Subcutaneous abdominal adipose tissue (tissue), 5 donors: Measurements from ENCODE around the gene ZDHHC1.

Source experiments
- H3K27ac ChIP-seq: one replicate; pipeline ENCODE4 v1.7.0; 2013; ENCODE audit warnings: low read depth, mild to moderate bottlenecking, inconsistent platforms, low read length, moderate library complexity
- H3K27me3 ChIP-seq, 5 donors: one replicate each; pipeline ENCODE4 v1.7.0; 2013; ENCODE audit warnings: low read length in 5 of 5, inconsistent platforms in 1 of 5; ENCODE audit not compliant: control insufficient read depth in 5 of 5, insufficient read depth in 4 of 5
- H3K36me3 ChIP-seq, 5 donors: one replicate each; pipeline ENCODE4 v1.7.0; 2013; ENCODE audit warnings: low read length in 5 of 5; ENCODE audit not compliant: control insufficient read depth in 5 of 5, insufficient read depth in 5 of 5
- H3K4me1 ChIP-seq, 5 donors: one replicate each; pipeline ENCODE4 v1.7.0; 2013; ENCODE audit warnings: low read length in 5 of 5, mild to moderate bottlenecking in 3 of 5, moderate library complexity in 1 of 5; ENCODE audit not compliant: control insufficient read depth in 5 of 5, insufficient read depth in 5 of 5
- H3K4me3 ChIP-seq, 5 donors: one replicate each; pipeline ENCODE4 v1.7.0; 2013; ENCODE audit warnings: low read length in 5 of 5, low read depth in 1 of 5
- H3K9ac ChIP-seq, 5 donors: one replicate each; pipeline ENCODE4 v1.7.0; 2013; ENCODE audit warnings: low read length in 5 of 5, mild to moderate bottlenecking in 4 of 5, moderate library complexity in 3 of 5
- H3K9me3 ChIP-seq, 5 donors: one replicate each; pipeline ENCODE4 v1.7.0; 2013; ENCODE audit warnings: low read length in 5 of 5; ENCODE audit not compliant: control insufficient read depth in 5 of 5
- donor health status: healthy.
- donor health status: healthy.
- donor health status: healthy.
- donor health status: healthy.
- donor health status: healthy.

Gene ZDHHC1

GRCh38 chr16:67403976-67404555 lies 12.2 kb downstream of the ZDHHC1 start:
- Histone ChIP-seq H3K27ac (no peak overlapping the region), H3K9me3 (no peaks in the 10 kb centered on the region), H3K4me3 (no peak overlapping the region), H3K4me1 (peaks cover 0 to 37% (median 28%) of the 10 kb centered on the region in 5 donors), H3K9ac (no peak overlapping the region), H3K27me3 (no peaks in the 10 kb centered on the region), H3K36me3 (peaks cover 0 to 4% (median under 1%) of the 10 kb centered on the region in 5 donors)

DNA sequence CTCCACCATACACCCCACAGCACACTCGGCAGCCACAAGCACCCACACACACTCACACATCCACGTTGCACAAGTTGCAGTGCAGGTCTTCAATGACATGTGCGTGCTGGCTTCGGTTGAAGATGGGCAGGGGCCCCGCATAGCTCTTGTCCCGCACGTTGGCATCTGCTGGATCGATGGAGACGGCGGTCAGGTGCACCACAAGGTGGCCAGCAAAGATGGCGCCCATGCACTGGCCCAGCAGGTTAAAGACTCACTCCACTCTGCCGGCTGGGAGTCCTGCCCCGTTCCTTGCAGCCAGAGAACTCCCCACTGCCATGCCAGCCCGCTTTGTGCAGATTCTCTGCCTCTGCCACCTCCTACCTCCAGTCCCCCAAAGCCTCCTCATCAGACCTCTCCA lies 15.4 kb downstream of the ZDHHC1 start:
- peaks cover 0 to 7% (median 1%) of the 10 kb centered on the region in 5 donors for H3K27me3 ChIP-seq
- H3K27ac ChIP-seq = no peak overlapping the region

GRCh38 chr16:67399749-67400704 lies 16.2 kb downstream of the ZDHHC1 start:
- Histone ChIP-seq H3K9ac (no peak overlapping the region), H3K27ac (no peak overlapping the region), H3K27me3 (peaks cover 0 to 16% (median 9%) of the 10 kb centered on the region in 5 donors), H3K4me3 (no peak overlapping the region), H3K36me3 (peaks cover 0 to 4% (median 0%) of the 10 kb centered on the region in 5 donors), H3K4me1 (peaks cover 9 to 51% (median 39%) of the 10 kb centered on the region in 5 donors), H3K9me3 (no peaks in the 10 kb centered on the region)

More for the DNA sequence above, 15.4 kb downstream of the ZDHHC1 start:
- Histone ChIP-seq H3K4me3 (no peak overlapping the region), H3K36me3 (peaks cover 0 to 4% (median 0%) of the 10 kb centered on the region in 5 donors), H3K9ac (no peak overlapping the region), H3K9me3 (no peaks in the 10 kb centered on the region), H3K4me1 (peaks cover 3 to 51% (median 37%) of the 10 kb centered on the region in 5 donors)

GRCh38 chr16:67399218-67399733 lies 17.0 kb downstream of the ZDHHC1 start:
- no peak overlapping the region for H3K27ac ChIP-seq
- peak overlapping the region in 2 of 5 donors; percentile 22 to 25 for H3K4me3 ChIP-seq
- H3K4me1 ChIP-seq = peaks cover 9 to 55% (median 45%) of the 10 kb centered on the region in 5 donors
- H3K9ac ChIP-seq = no peak overlapping the region
- H3K27me3 ChIP-seq = peaks cover 0 to 17% (median 11%) of the 10 kb centered on the region in 5 donors
- peaks cover 0 to 4% (median 0%) of the 10 kb centered on the region in 5 donors for H3K36me3 ChIP-seq
- H3K9me3 ChIP-seq = no peaks in the 10 kb centered on the region

DNA sequence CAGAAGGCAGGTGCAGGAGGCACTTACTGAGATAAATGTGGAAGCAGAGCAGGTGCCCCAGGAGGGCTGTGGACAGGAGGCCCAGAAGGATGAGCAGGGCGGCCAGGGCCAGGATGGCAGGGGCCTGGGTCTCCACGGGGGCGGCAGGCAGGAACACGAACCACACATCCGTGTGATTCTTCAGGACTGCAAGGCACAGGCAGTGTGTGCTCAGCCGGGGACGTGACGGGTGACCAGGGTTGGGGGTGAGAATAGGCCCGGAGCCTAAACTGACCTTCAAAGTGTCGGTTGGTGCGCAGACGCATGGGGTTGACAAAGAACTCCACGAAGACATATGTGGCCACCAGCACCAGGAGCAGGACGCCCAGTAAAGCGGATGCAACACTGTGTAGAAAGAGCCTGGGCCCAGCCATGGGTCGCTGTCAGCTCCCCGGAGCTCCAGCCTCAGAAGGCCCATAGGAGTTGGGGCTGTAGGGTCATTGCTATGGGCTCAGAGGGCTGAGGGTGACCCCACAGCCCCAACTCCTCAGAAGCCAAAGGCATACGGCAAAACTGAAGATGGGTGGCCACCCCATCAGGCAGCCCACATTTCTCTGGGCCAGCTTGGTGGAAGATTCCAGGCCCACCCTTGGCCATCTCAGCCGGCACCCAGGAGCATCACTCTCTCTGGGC lies 17.6 kb downstream of the ZDHHC1 start:
- peaks cover 9 to 59% (median 48%) of the 10 kb centered on the region in 5 donors for H3K4me1 ChIP-seq
- no peak overlapping the region for H3K9ac ChIP-seq
- no peak overlapping the region for H3K27ac ChIP-seq
- H3K36me3 ChIP-seq = peaks cover 0 to 4% (median 0%) of the 10 kb centered on the region in 5 donors
- H3K27me3 ChIP-seq = peaks cover 0 to 23% (median 11%) of the 10 kb centered on the region in 5 donors
- H3K4me3 ChIP-seq = peak overlapping the region in 1 of 5 donors; percentile 25
- no peaks in the 10 kb centered on the region for H3K9me3 ChIP-seq

- peaks cover 9 to 65% (median 54%) of the 10 kb centered on the region in 5 donors for H3K4me1 ChIP-seq
- peak overlapping the region in 1 of 5 donors; percentile 11 for H3K4me3 ChIP-seq
- no peak overlapping the region for H3K27ac ChIP-seq
- peaks cover 0 to 4% (median 0%) of the 10 kb centered on the region in 5 donors for H3K36me3 ChIP-seq
- H3K9me3 ChIP-seq = no peaks in the 10 kb centered on the region
- H3K27me3 ChIP-seq = peaks cover 0 to 27% (median 12%) of the 10 kb centered on the region in 5 donors
- no peak overlapping the region for H3K9ac ChIP-seq
These were observed 18.3 kb downstream of the ZDHHC1 start for GRCh38 chr16:67397812-67398545.

DNA sequence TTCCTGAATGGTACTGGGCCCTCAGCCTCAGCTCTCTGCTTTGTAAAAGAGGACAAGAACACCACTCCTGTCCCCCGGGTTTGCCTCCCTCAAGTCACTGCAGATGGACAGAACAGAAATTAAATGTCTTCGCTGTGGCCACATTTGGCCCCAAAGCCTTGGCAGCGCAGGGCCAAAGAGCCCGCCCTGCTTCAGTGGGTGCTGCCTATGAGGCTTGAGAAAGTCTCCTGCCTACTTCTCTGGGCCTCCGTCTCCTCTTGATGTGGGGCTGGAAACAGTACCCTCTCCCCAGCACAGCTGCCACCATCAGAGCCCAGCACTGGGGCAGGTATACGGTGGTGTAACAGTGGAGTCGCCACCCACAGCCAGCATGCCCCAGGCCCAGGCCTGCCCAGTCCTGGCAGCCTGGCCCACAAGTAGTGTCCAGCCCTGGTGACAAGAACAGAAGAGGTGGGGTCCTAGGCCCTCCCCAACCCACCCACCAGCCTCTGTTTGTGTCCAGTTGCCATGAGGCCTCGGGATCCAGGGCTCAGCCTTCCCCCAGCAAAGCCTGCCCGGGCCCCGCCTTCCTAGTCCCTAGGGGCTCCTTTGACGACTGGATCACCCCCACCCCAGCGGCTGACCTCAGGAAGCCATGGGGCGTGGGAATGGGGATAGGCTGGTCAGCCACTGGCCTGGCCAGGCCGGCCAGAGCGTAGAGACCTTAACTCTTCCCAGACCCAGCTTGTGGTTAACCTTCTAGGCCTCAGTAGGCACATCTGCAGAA lies 19.1 kb downstream of the ZDHHC1 start:
- Histone ChIP-seq H3K36me3 (peaks cover 0 to 4% (median 0%) of the 10 kb centered on the region in 5 donors), H3K27ac (peak overlapping the region; percentile 60), H3K27me3 (peaks cover 0 to 33% (median 18%) of the 10 kb centered on the region in 5 donors), H3K9me3 (no peaks in the 10 kb centered on the region), H3K4me1 (peaks cover 9 to 72% (median 62%) of the 10 kb centered on the region in 5 donors), H3K4me3 (peak overlapping the region in 2 of 5 donors; percentile 6 to 16), H3K9ac (no peak overlapping the region)

GRCh38 chr16:67396159-67397035 lies 19.9 kb downstream of the ZDHHC1 start:
- Histone ChIP-seq H3K36me3 (peaks cover 0 to 4% (median 0%) of the 10 kb centered on the region in 5 donors), H3K27me3 (peaks cover 0 to 38% (median 21%) of the 10 kb centered on the region in 5 donors), H3K4me3 (peak overlapping the region in 2 of 5 donors; percentile 1 to 6), H3K9me3 (no peaks in the 10 kb centered on the region), H3K4me1 (peaks cover 9 to 81% (median 70%) of the 10 kb centered on the region in 5 donors), H3K9ac (no peak overlapping the region), H3K27ac (peak overlapping the region; percentile 60)
